GM23248 (cell line): ENCODE data around the gene MAP6. TPM values are rescaled to one million over a fixed set of nuclear protein-coding genes. Genes with fewer than 3 reads are reported as not detected.

Experiments
- DNase-seq: peaks from one replicate; pipeline ENCODE4 v3.0.0-alpha.2; 2015
- H2AFZ ChIP-seq: fragments of 200-600 bp; sonication (generic); 2 replicates; pipeline ENCODE4 v1.6.1; 2016; ENCODE audit warnings: antibody characterized with exemption
- H3F3A ChIP-seq: fragments of 200-600 bp; sonication (generic); 2 replicates; pipeline ENCODE4 v1.6.1; 2016; ENCODE audit warnings: mild to moderate bottlenecking, antibody characterized with exemption, mixed run types; ENCODE audit not compliant: insufficient read depth
- H3K27ac ChIP-seq: fragments of 200-600 bp; sonication (generic); 2 replicates; pipeline ENCODE4 v1.5.1; 2016; ENCODE audit warnings: mild to moderate bottlenecking
- H3K27me3 ChIP-seq: fragments of 200-600 bp; sonication (generic); replicated peaks from 2 replicates; pipeline ENCODE4 v1.6.1; 2016; ENCODE audit warnings: mild to moderate bottlenecking; ENCODE audit not compliant: insufficient read depth
- H3K36me3 ChIP-seq: fragments of 200-600 bp; sonication (generic); 2 replicates; pipeline ENCODE4 v1.6.1; 2016; ENCODE audit warnings: low read depth, mild to moderate bottlenecking
- H3K4me1 ChIP-seq: fragments of 200-600 bp; sonication (generic); 2 replicates; pipeline ENCODE4 v1.6.1; 2016; ENCODE audit warnings: mild to moderate bottlenecking; ENCODE audit not compliant: insufficient read depth
- H3K4me2 ChIP-seq: fragments of 200-600 bp; sonication (generic); one replicate; pipeline ENCODE4 v1.6.1; 2016; ENCODE audit warnings: mild to moderate bottlenecking; ENCODE audit not compliant: unreplicated experiment
- H3K4me3 ChIP-seq: fragments of 200-600 bp; sonication (generic); 2 replicates; pipeline ENCODE4 v1.5.1; 2016; ENCODE audit warnings: mild to moderate bottlenecking
- H3K79me2 ChIP-seq: fragments of 200-600 bp; sonication (generic); 2 replicates; pipeline ENCODE4 v1.6.1; 2016; ENCODE audit warnings: mild to moderate bottlenecking; ENCODE audit not compliant: insufficient read depth
- H3K9ac ChIP-seq: fragments of 200-600 bp; sonication (generic); 2 replicates; pipeline ENCODE4 v1.6.1; 2016; ENCODE audit warnings: mild to moderate bottlenecking
- H3K9me2 ChIP-seq: fragments of 200-600 bp; sonication (generic); 2 replicates; pipeline ENCODE4 v1.6.1; 2016; ENCODE audit warnings: mixed run types, mild to moderate bottlenecking, moderate library complexity; ENCODE audit not compliant: insufficient read depth
- H3K9me3 ChIP-seq: fragments of 200-600 bp; sonication (generic); one replicate; pipeline ENCODE4 v1.6.1; 2017; ENCODE audit warnings: low read depth
- H4K20me1 ChIP-seq: fragments of 200-600 bp; sonication (generic); 2 replicates; pipeline ENCODE4 v1.6.0; 2016; ENCODE audit not compliant: insufficient read depth
- EZH2 ChIP-seq: fragments of 200-600 bp; sonication (generic); IDR thresholded peaks from 2 replicates; pipeline ENCODE4 v1.6.1; 2018; ENCODE audit warnings: antibody characterized with exemption, mild to moderate bottlenecking; ENCODE audit not compliant: insufficient read depth, poor library complexity, severe bottlenecking
- EZH2phosphoT487 ChIP-seq: fragments of 200-600 bp; sonication (generic); IDR thresholded peaks from 2 replicates; pipeline ENCODE4 v1.6.1; 2018; ENCODE audit warnings: antibody characterized with exemption, moderate library complexity, mild to moderate bottlenecking, low read depth; ENCODE audit not compliant: insufficient read depth
- WGBS, 2 experiments: methylation state at CpG; one replicate each; pipeline ENCODE4 v1.1.6; 2015 to 2017; ENCODE audit warnings: low lambda C conversion rate in 2 of 2, low coverage in 1 of 2; ENCODE audit errors: missing lambda C conversion rate in 2 of 2; 5-methylcytosine and 5-hydroxymethylcytosine counted together
- in situ Hi-C: fragments of 300-500 bp; cut with MboI; formaldehyde crosslinking; loops from 2 replicates; pipeline ENCODE4 v1.15.0; 2020
- polyA plus RNA-seq: library from polyadenylated mRNA; unstranded; fragments of >200 nt; fragmentation: Nextera tagmentation; extraction: Ambion mirVana; gene quantifications from 2 replicates; pipeline ENCODE4 v1.2.1, GENCODE V29; 2016
- total RNA-seq: library from RNA; depleted of rRNA; stranded (reverse); fragments of >200 nt; shearing (Covaris generic); gene quantifications from 2 replicates; pipeline ENCODE4 v1.2.3, GENCODE V29; 2014

Gene MAP6
- total and polyA plus RNA-seq, 2 experiments from 2014 or later = 3.4 to 5.2 TPM

DNA sequence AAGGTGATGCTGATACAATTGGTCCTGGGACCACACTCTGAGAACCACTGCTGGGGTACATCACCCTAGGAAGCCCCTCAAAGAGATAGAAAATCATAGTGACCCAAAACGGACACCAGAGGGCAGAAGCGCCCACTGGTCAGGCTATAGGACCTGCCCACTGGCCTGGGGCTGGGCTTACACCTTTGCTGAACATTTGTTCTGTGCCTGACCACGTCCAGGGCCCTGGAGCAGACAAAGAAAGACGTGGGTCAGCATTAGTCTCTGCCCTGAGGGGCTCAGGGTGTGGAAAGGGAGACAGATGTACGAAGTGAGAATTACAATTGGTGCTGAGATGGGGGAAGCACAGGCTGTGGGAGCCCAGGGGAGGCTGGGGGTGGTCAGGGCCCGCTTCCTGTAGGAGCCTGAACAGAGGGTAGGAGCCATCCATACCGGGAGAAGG is 121.2 kb downstream of the MAP6 start:
- Histone ChIP-seq H3K9me3 (no peaks in the 10 kb centered on the region), H3K9ac (no peak overlapping the region), H3K27me3 (no peaks in the 10 kb centered on the region), H3K9me2 (no peaks in the 10 kb centered on the region), H3K36me3 (no peaks in the 10 kb centered on the region), H3F3A (no peaks in the 10 kb centered on the region), H3K4me2 (no peak overlapping the region), H3K4me1 (no peaks in the 10 kb centered on the region), H2AFZ (peak overlapping the region; percentile 26; the same call in 1 of the 2 replicates), H3K79me2 (no peaks in the 10 kb centered on the region), H3K4me3 (no peak overlapping the region), H4K20me1 (no peaks in the 10 kb centered on the region), H3K27ac (no peak overlapping the region)
- peak; percentile 81 for DNase-seq
- WGBS, 2 experiments = 19 to 22% methylated on average over 7 of the region's 7 CpGs
- in situ Hi-C loops = no loop called here
- no peak for TF ChIP-seq EZH2phosphoT487
- no peak for TF ChIP-seq EZH2

DNA sequence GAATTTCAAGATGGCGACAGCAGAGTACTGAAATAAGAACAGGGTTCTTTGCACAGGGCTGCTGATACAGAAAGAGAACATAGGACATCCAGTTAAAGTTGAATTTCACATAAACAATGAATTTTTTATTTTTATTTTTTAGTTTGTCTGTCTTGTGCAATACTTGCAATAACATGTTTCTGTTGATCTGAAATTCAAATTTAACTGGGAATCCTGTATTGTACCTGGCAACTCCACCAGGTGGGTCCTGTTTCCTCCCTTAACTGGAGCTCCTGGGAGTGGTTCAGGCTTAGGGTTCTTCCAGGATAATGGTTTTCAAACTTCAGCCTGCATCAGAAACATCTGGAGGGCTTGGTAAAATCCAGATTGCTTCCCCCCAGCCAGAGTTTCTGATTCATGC is 121.7 kb downstream of the MAP6 start:
- no peak for TF ChIP-seq EZH2
- no peak for TF ChIP-seq EZH2phosphoT487
- Histone ChIP-seq H3K36me3 (no peaks in the 10 kb centered on the region), H3K4me1 (no peaks in the 10 kb centered on the region), H3K9me2 (no peaks in the 10 kb centered on the region), H3K9me3 (no peaks in the 10 kb centered on the region), H2AFZ (no peak overlapping the region), H3K79me2 (no peaks in the 10 kb centered on the region), H4K20me1 (no peaks in the 10 kb centered on the region), H3K4me3 (no peak overlapping the region), H3F3A (no peaks in the 10 kb centered on the region), H3K9ac (no peak overlapping the region), H3K4me2 (no peak overlapping the region), H3K27me3 (no peaks in the 10 kb centered on the region), H3K27ac (no peak overlapping the region)
- 63% methylated on average over 1 of the region's 1 CpG for WGBS, 2 experiments
- in situ Hi-C loops = no loop called here
- DNase-seq = no peak

DNA sequence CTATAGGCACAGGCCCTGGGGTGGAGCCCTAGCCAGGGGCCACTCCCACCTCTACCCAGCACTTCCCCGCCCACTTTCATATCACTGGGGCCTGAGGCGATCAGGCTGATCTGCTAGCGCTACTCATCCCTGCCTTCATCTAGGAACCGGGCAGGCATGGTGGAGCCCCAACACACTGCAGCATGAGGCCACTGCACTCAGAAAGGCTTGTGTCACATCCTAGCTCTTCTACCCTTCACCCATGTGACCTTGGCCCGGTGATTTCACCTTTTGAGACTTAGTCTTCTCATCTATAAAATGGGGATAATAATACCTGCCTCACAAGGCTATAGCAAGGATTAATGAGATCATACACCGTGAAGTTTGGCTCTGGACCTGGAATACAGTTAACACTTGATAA is 125.0 kb downstream of the MAP6 start:
- Histone ChIP-seq H3K4me1 (no peaks in the 10 kb centered on the region), H3K4me3 (no peak overlapping the region), H3K79me2 (no peaks in the 10 kb centered on the region), H4K20me1 (no peaks in the 10 kb centered on the region), H3K9me2 (no peaks in the 10 kb centered on the region), H3K27ac (no peak overlapping the region), H3K9ac (no peak overlapping the region), H2AFZ (no peak overlapping the region), H3K27me3 (no peaks in the 10 kb centered on the region), H3K4me2 (no peak overlapping the region), H3K9me3 (no peaks in the 10 kb centered on the region), H3F3A (no peaks in the 10 kb centered on the region), H3K36me3 (no peaks in the 10 kb centered on the region)
- in situ Hi-C loops = no loop called here
- no peak for DNase-seq
- WGBS, 2 experiments = 84 to 85% methylated on average over 6 of the region's 6 CpGs
- TF ChIP-seq EZH2phosphoT487 (no peak), EZH2 (no peak)

DNA sequence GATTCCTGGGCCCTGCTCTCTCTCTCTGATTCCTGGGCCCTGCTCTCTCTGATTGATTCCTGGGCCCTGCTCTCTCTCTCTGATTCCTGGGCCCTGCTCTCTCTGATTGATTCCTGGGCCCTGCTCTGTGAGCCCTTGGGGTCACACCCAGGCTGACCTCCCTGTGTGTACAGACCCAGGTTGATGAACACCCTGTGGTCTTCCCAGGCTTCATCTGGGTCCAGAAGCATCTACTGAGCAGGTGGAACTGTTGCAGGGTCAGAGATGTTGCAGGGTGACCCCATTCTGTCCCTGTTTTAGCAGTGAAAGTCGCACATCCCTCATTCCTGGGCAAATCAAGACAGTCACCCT is 126.8 kb downstream of the MAP6 start:
- 81 to 86% methylated on average over 1 of the region's 1 CpG for WGBS, 2 experiments
- Histone ChIP-seq H3K4me2 (no peak overlapping the region), H3K27ac (no peak overlapping the region), H3K4me3 (no peak overlapping the region), H3K9me3 (no peaks in the 10 kb centered on the region), H3F3A (no peaks in the 10 kb centered on the region), H3K36me3 (no peaks in the 10 kb centered on the region), H3K79me2 (no peaks in the 10 kb centered on the region), H3K9me2 (no peaks in the 10 kb centered on the region), H3K9ac (no peak overlapping the region), H3K4me1 (no peaks in the 10 kb centered on the region), H3K27me3 (no peaks in the 10 kb centered on the region), H2AFZ (no peak overlapping the region), H4K20me1 (no peaks in the 10 kb centered on the region)
- in situ Hi-C loops = no loop called here
- no peak for DNase-seq
- no peak for TF ChIP-seq EZH2
- TF ChIP-seq EZH2phosphoT487 = no peak
